GM19025 (cell line): Measurements from ENCODE around the gene SUGCT.
"Not testable (repeated sequence)": the region's sequence is repeated elsewhere in the genome, so short reads cannot be mapped to it uniquely, and the experiment has no call there.

ENCODE experiments used
- ATAC-seq: cut with Tn5 transposase; IDR thresholded peaks from one replicate; pipeline ENCODE4 v1.9.1; 2021; ENCODE audit warnings: mild to moderate bottlenecking, low read depth, moderate library complexity; ENCODE audit not compliant: unreplicated experiment

Gene SUGCT

GRCh38 chr7:40382145-40382544, 247.3 kb downstream of the SUGCT start:
- ATAC-seq: no peak

- no peak for ATAC-seq
Measured at GRCh38 chr7:40393660-40394059, 258.9 kb downstream of the SUGCT start.

- no peak for ATAC-seq
Measured at GRCh38 chr7:40394400-40394799, 259.6 kb downstream of the SUGCT start.

GRCh38 chr7:40400525-40400924, 265.7 kb downstream of the SUGCT start:
- ATAC-seq: no peak

- ATAC-seq: no peak
Measured at GRCh38 chr7:40401406-40401805, 266.6 kb downstream of the SUGCT start.

GRCh38 chr7:40402661-40403060, 267.9 kb downstream of the SUGCT start:
- ATAC-seq: no peak

- ATAC-seq: no peak
Measured at GRCh38 chr7:40403703-40404476, 269.1 kb downstream of the SUGCT start.

- no peak for ATAC-seq
Measured at GRCh38 chr7:40405991-40406390, 271.2 kb downstream of the SUGCT start.

GRCh38 chr7:40412323-40412722, 277.5 kb downstream of the SUGCT start:
- ATAC-seq: no peak

GRCh38 chr7:40414704-40415103, 279.9 kb downstream of the SUGCT start:
- not testable (repeated sequence) for ATAC-seq

- ATAC-seq: no peak
Measured at GRCh38 chr7:40418448-40418847, 283.6 kb downstream of the SUGCT start.

GRCh38 chr7:40418983-40419382, 284.2 kb downstream of the SUGCT start:
- ATAC-seq: no peak

- ATAC-seq: no peak
Measured at GRCh38 chr7:40419806-40420205, 285.0 kb downstream of the SUGCT start.

- ATAC-seq: no peak
Measured at GRCh38 chr7:40421433-40421832, 286.6 kb downstream of the SUGCT start.

GRCh38 chr7:40425696-40426095, 290.9 kb downstream of the SUGCT start:
- no peak for ATAC-seq

GRCh38 chr7:40428421-40428820, 293.6 kb downstream of the SUGCT start:
- no peak for ATAC-seq

GRCh38 chr7:40429826-40430225, 295.0 kb downstream of the SUGCT start:
- no peak for ATAC-seq

- ATAC-seq: no peak
Measured at GRCh38 chr7:40432046-40432445, 297.2 kb downstream of the SUGCT start.

GRCh38 chr7:40436710-40437109, 301.9 kb downstream of the SUGCT start:
- ATAC-seq: no peak

- ATAC-seq: no peak
Measured at GRCh38 chr7:40437498-40437897, 302.7 kb downstream of the SUGCT start.

- ATAC-seq: no peak
Measured at GRCh38 chr7:40437936-40438634, 303.3 kb downstream of the SUGCT start.

- no peak for ATAC-seq
Measured at GRCh38 chr7:40439686-40440085, 304.9 kb downstream of the SUGCT start.
